Glutamatergic neuron (in vitro differentiated cells): ENCODE measurements around the gene TFCP2. TPM values are rescaled to one million over a fixed set of nuclear protein-coding genes. Genes with fewer than 3 reads are reported as not detected.
"Not testable (repeated sequence)": the region's sequence is repeated elsewhere in the genome, so short reads cannot be mapped to it uniquely, and the experiment has no call there.

Source experiments
- DNase-seq: peaks from one replicate; pipeline ENCODE4 v3.0.0; 2022
- H3K27ac Mint-ChIP-seq: one replicate; pipeline ENCODE4 v1.8.0; 2020; ENCODE audit warnings: mild to moderate bottlenecking, mixed read lengths, inconsistent platforms; ENCODE audit not compliant: unreplicated experiment
- H3K27me3 Mint-ChIP-seq: one replicate; pipeline ENCODE4 v1.8.0; 2020; ENCODE audit warnings: mild to moderate bottlenecking, moderate library complexity, mixed read lengths, inconsistent platforms; ENCODE audit not compliant: unreplicated experiment
- H3K36me3 Mint-ChIP-seq: one replicate; pipeline ENCODE4 v1.8.0; 2020; ENCODE audit warnings: mild to moderate bottlenecking, mixed read lengths, inconsistent platforms; ENCODE audit not compliant: unreplicated experiment
- H3K4me1 Mint-ChIP-seq: one replicate; pipeline ENCODE4 v1.8.0; 2020; ENCODE audit warnings: mild to moderate bottlenecking, low read depth, mixed read lengths, inconsistent platforms; ENCODE audit not compliant: unreplicated experiment
- H3K4me3 Mint-ChIP-seq: one replicate; pipeline ENCODE4 v1.8.0; 2020; ENCODE audit warnings: mild to moderate bottlenecking, mixed read lengths, inconsistent platforms; ENCODE audit not compliant: unreplicated experiment
- H3K9me3 Mint-ChIP-seq: one replicate; pipeline ENCODE4 v1.8.0; 2020; ENCODE audit warnings: mild to moderate bottlenecking, moderate library complexity, mixed read lengths, inconsistent platforms; ENCODE audit not compliant: unreplicated experiment
- CTCF ChIP-seq: fragments of 200-600 bp; sonication (generic); IDR thresholded peaks from one replicate; pipeline ENCODE4 v1.5.0; 2021; ENCODE audit not compliant: partially characterized antibody, unreplicated experiment
- long read RNA-seq: library from polyadenylated mRNA; unstranded; transcript quantifications from one replicate; pipeline ENCODE4 v2.0.0, GENCODE V29; 2020; ENCODE audit not compliant: unreplicated experiment
- total RNA-seq: library from RNA; stranded (reverse); fragmentation: NEBNext Ultra II Directional; extraction: Animal tissue kit (Norgen Biotek cat#: 25700); gene quantifications from one replicate; pipeline ENCODE4 v1.2.1, GENCODE V29; 2021; ENCODE audit not compliant: unreplicated experiment

TFCP2 gene
- total RNA-seq, result 21.7 TPM
- long read RNA-seq, partial matches to known transcripts, result 0 of 4 reads
- long read RNA-seq, other reads (novel, unspliced or antisense), result 2 of 4 reads

- peak within 1 kb of the TSS; percentile 78 for H3K4me3 Mint-ChIP-seq
- peaks cover 2% of the 10 kb centered on the region for H3K4me1 Mint-ChIP-seq
- no peaks in the 10 kb centered on the region for H3K27me3 Mint-ChIP-seq
- no peaks in the 10 kb centered on the region for H3K36me3 Mint-ChIP-seq
- no peak within 1 kb of the TSS for H3K27ac Mint-ChIP-seq
- H3K9me3 Mint-ChIP-seq, result peaks cover 2% of the 10 kb centered on the region
- peak; percentile 94 for DNase-seq
- TF ChIP-seq CTCF, result no peak
Measured at GRCh38 chr12:51172515-51173431, at the start of gene TFCP2. TSS of gene TFCP2 (minus strand) at chr12:51173135. CDS start at chr12:51172422, 713 bp downstream.

- Mint-ChIP-seq H3K4me3 (no peak overlapping the region), H3K27ac (peak overlapping the region; percentile 10), H3K27me3 (peaks cover 2% of the 10 kb centered on the region)
Measured at GRCh38 chr12:51222461-51222860, 49.5 kb upstream of the TFCP2 start.

GRCh38 chr12:51219857-51220256 is 46.9 kb upstream of the TFCP2 start:
- not testable (repeated sequence) for H3K27ac Mint-ChIP-seq, H3K9me3 Mint-ChIP-seq, H3K4me3 Mint-ChIP-seq, H3K36me3 Mint-ChIP-seq, H3K4me1 Mint-ChIP-seq, DNase-seq, H3K27me3 Mint-ChIP-seq

More at GRCh38 chr12:51222461-51222860, 49.5 kb upstream of the TFCP2 start:
- DNase-seq, result no peak
- no peak for TF ChIP-seq CTCF
- Mint-ChIP-seq H3K9me3 (peaks cover 2% of the 10 kb centered on the region), H3K4me1 (peaks cover 12% of the 10 kb centered on the region), H3K36me3 (no peaks in the 10 kb centered on the region)

- Mint-ChIP-seq H3K36me3 (no peaks in the 10 kb centered on the region), H3K27me3 (peaks cover 2% of the 10 kb centered on the region), H3K4me3 (peak overlapping the region; percentile 67), H3K27ac (peak overlapping the region; percentile 20), H3K9me3 (peaks cover 2% of the 10 kb centered on the region), H3K4me1 (peaks cover 9% of the 10 kb centered on the region)
- DNase-seq, result no peak
- no peak for TF ChIP-seq CTCF
Measured at GRCh38 chr12:51219322-51219721, 46.4 kb upstream of the TFCP2 start.

- Mint-ChIP-seq H3K27ac (peak overlapping the region; percentile 33), H3K4me3 (peak overlapping the region; percentile 80), H3K27me3 (peaks cover 2% of the 10 kb centered on the region), H3K9me3 (peaks cover 2% of the 10 kb centered on the region), H3K4me1 (peaks cover 9% of the 10 kb centered on the region), H3K36me3 (no peaks in the 10 kb centered on the region)
- no peak for DNase-seq
- TF ChIP-seq CTCF, result no peak
Measured at GRCh38 chr12:51218607-51219161, 45.7 kb upstream of the TFCP2 start.
